Coronary artery (tissue), 2 donors: ENCODE measurements around the gene DSG3.

ENCODE experiments used
- DNase-seq: peaks from one replicate; pipeline ENCODE4 v3.0.0-alpha.2; 2017; ENCODE audit warnings: low spot score
- H3K27ac ChIP-seq, 2 donors: fragments of 200-600 bp; sonication (generic); one replicate each; pipeline ENCODE4 v1.5.1; 2016 to 2019
- H3K4me3 ChIP-seq: fragments of 200-600 bp; sonication (generic); 2 replicates; pipeline ENCODE4 v1.5.1; 2016; ENCODE audit warnings: mild to moderate bottlenecking, moderate library complexity
- CTCF ChIP-seq: fragments of 200-600 bp; sonication (generic); IDR thresholded peaks from one replicate; pipeline ENCODE4 v1.5.1; 2019; ENCODE audit warnings: antibody characterized with exemption

Gene DSG3

GRCh38 chr18:31447530-31448191 is at the start of gene DSG3:
DSG3 (plus strand) TSS chr18:31447741; CDS start chr18:31447878, 137 bp downstream.
- TF ChIP-seq CTCF = no peak
- H3K4me3 ChIP-seq = no peak within 1 kb of the TSS
- no peak for DNase-seq
- no peak within 1 kb of the TSS for H3K27ac ChIP-seq

GRCh38 chr18:31398191-31398590 is 49.4 kb upstream of the DSG3 start:
- TF ChIP-seq CTCF = no peak
- Histone ChIP-seq H3K4me3 (no peak overlapping the region), H3K27ac (no peak overlapping the region)
- DNase-seq = no peak

GRCh38 chr18:31399306-31400032 is 48.1 kb upstream of the DSG3 start:
- TF ChIP-seq CTCF = no peak
- Histone ChIP-seq H3K4me3 (no peak overlapping the region), H3K27ac (no peak overlapping the region)
- DNase-seq = no peak

GRCh38 chr18:31401156-31402025 is 46.1 kb upstream of the DSG3 start:
- Histone ChIP-seq H3K4me3 (no peak overlapping the region), H3K27ac (no peak overlapping the region)
- DNase-seq = no peak
- TF ChIP-seq CTCF = no peak

- no peak overlapping the region for H3K4me3 ChIP-seq
- no peak for TF ChIP-seq CTCF
- H3K27ac ChIP-seq = no peak overlapping the region
- DNase-seq = no peak
Observed at GRCh38 chr18:31402026-31402373, 45.5 kb upstream of the DSG3 start.

- no peak overlapping the region for H3K27ac ChIP-seq
- no peak for DNase-seq
- H3K4me3 ChIP-seq = no peak overlapping the region
- TF ChIP-seq CTCF = no peak
Observed at GRCh38 chr18:31403409-31403808, 44.1 kb upstream of the DSG3 start.
